MM.1S (cell line): ENCODE results near the gene CXCL6.

Source experiments
- DNase-seq: peaks from one replicate; pipeline ENCODE4 v3.0.0-alpha.2; 2015
- H2AFZ ChIP-seq: fragments of 300-600 bp; sonication (generic); 2 replicates; pipeline ENCODE4 v1.6.0; 2016; ENCODE audit warnings: antibody characterized with exemption, low read length
- H3F3A ChIP-seq: fragments of 300-600 bp; sonication (generic); 2 replicates; pipeline ENCODE4 v1.6.1; 2016; ENCODE audit warnings: mild to moderate bottlenecking, antibody characterized with exemption, low read length, moderate library complexity, mixed read lengths; ENCODE audit not compliant: insufficient read depth
- H3K27ac ChIP-seq: fragments of 300-600 bp; sonication (generic); 2 replicates; pipeline ENCODE4 v1.5.1; 2016; ENCODE audit warnings: mild to moderate bottlenecking, low read length
- H3K27me3 ChIP-seq: fragments of 300-600 bp; sonication (generic); replicated peaks from 2 replicates; pipeline ENCODE4 v1.6.0; 2016; ENCODE audit warnings: low read length; ENCODE audit not compliant: insufficient read depth
- H3K36me3 ChIP-seq: fragments of 300-600 bp; sonication (generic); replicated peaks from 2 replicates; pipeline ENCODE4 v1.6.1; 2016; ENCODE audit warnings: mild to moderate bottlenecking, low read length, mixed read lengths; ENCODE audit not compliant: insufficient read depth
- H3K4me1 ChIP-seq: fragments of 300-600 bp; sonication (generic); 2 replicates; pipeline ENCODE4 v1.6.1; 2016; ENCODE audit warnings: low read length, mixed read lengths
- H3K4me2 ChIP-seq: fragments of 300-600 bp; sonication (generic); 2 replicates; pipeline ENCODE4 v1.6.0; 2016; ENCODE audit warnings: low read depth, low read length
- H3K4me3 ChIP-seq: fragments of 300-600 bp; sonication (generic); 2 replicates; pipeline ENCODE4 v1.5.1; 2016; ENCODE audit warnings: low read length, mixed read lengths
- H3K79me2 ChIP-seq: fragments of 300-600 bp; sonication (generic); 2 replicates; pipeline ENCODE4 v1.6.1; 2016; ENCODE audit warnings: mixed run types, low read length, mixed read lengths
- H3K9ac ChIP-seq: fragments of 300-600 bp; sonication (generic); 2 replicates; pipeline ENCODE4 v1.6.1; 2016; ENCODE audit warnings: low read length, mixed read lengths
- H3K9me2 ChIP-seq: fragments of 300-600 bp; sonication (generic); replicated peaks from 2 replicates; pipeline ENCODE4 v1.6.1; 2016; ENCODE audit warnings: mild to moderate bottlenecking, low read length, mixed read lengths; ENCODE audit not compliant: insufficient read depth
- H3K9me3 ChIP-seq: fragments of 300-600 bp; sonication (generic); replicated peaks from 2 replicates; pipeline ENCODE4 v1.6.1; 2016; ENCODE audit warnings: mild to moderate bottlenecking, low read length, mixed read lengths; ENCODE audit not compliant: insufficient read depth
- H4K20me1 ChIP-seq: fragments of 300-600 bp; sonication (generic); 2 replicates; pipeline ENCODE4 v1.6.1; 2016; ENCODE audit warnings: mild to moderate bottlenecking, low read length, moderate library complexity, mixed read lengths; ENCODE audit not compliant: insufficient read depth
- CTCF ChIP-seq: fragments of 300-600 bp; sonication (generic); IDR thresholded peaks from 2 replicates; pipeline ENCODE4 v1.5.1; 2016; ENCODE audit warnings: antibody characterized with exemption, low read length, mixed read lengths
- EZH2 ChIP-seq: fragments of 300-600 bp; sonication (generic); optimal IDR thresholded peaks from 2 replicates; pipeline ENCODE3; 2017; ENCODE audit warnings: low read depth, mild to moderate bottlenecking, antibody characterized with exemption, low read length, mixed read lengths
- EZH2phosphoT487 ChIP-seq: fragments of 300-600 bp; sonication (generic); IDR thresholded peaks from 2 replicates; pipeline ENCODE4 v1.6.1; 2018; ENCODE audit warnings: antibody characterized with exemption, low read length

The CXCL6 gene

GRCh38 chr4:73821325-73821724, 15.2 kb upstream of the CXCL6 start:
- H4K20me1 ChIP-seq, result no peaks in the 10 kb centered on the region
- H2AFZ ChIP-seq, result no peak overlapping the region
- H3K9me2 ChIP-seq, result no peaks in the 10 kb centered on the region
- H3K27ac ChIP-seq, result no peak overlapping the region
- H3K4me2 ChIP-seq, result no peak overlapping the region
- no peaks in the 10 kb centered on the region for H3K27me3 ChIP-seq
- no peak overlapping the region for H3K4me3 ChIP-seq
- peaks cover 21% of the 10 kb centered on the region for H3K4me1 ChIP-seq
- peaks cover 14% of the 10 kb centered on the region for H3F3A ChIP-seq
- no peak for DNase-seq
- TF ChIP-seq EZH2phosphoT487, result no peak
- TF ChIP-seq EZH2, result no peak
- TF ChIP-seq CTCF, result no peak
- H3K36me3 ChIP-seq, result no peaks in the 10 kb centered on the region
- no peaks in the 10 kb centered on the region for H3K79me2 ChIP-seq
- no peaks in the 10 kb centered on the region for H3K9me3 ChIP-seq
- no peak overlapping the region for H3K9ac ChIP-seq

- H3K27me3 ChIP-seq, result no peaks in the 10 kb centered on the region
- H3K36me3 ChIP-seq, result no peaks in the 10 kb centered on the region
- no peak overlapping the region for H2AFZ ChIP-seq
- no peak overlapping the region for H3K27ac ChIP-seq
- no peaks in the 10 kb centered on the region for H3K9me2 ChIP-seq
- no peak overlapping the region for H3K4me3 ChIP-seq
- no peaks in the 10 kb centered on the region for H3K9me3 ChIP-seq
- H3K79me2 ChIP-seq, result no peaks in the 10 kb centered on the region
- H3K4me1 ChIP-seq, result peaks cover 10% of the 10 kb centered on the region
- H3K9ac ChIP-seq, result no peak overlapping the region
- no peak for DNase-seq
- H4K20me1 ChIP-seq, result no peaks in the 10 kb centered on the region
- TF ChIP-seq EZH2phosphoT487 (no peak), CTCF (no peak), EZH2 (no peak)
- H3F3A ChIP-seq, result peaks cover 4% of the 10 kb centered on the region
- H3K4me2 ChIP-seq, result no peak overlapping the region
Observed at GRCh38 chr4:73822389-73822788, 14.1 kb upstream of the CXCL6 start.

DNA sequence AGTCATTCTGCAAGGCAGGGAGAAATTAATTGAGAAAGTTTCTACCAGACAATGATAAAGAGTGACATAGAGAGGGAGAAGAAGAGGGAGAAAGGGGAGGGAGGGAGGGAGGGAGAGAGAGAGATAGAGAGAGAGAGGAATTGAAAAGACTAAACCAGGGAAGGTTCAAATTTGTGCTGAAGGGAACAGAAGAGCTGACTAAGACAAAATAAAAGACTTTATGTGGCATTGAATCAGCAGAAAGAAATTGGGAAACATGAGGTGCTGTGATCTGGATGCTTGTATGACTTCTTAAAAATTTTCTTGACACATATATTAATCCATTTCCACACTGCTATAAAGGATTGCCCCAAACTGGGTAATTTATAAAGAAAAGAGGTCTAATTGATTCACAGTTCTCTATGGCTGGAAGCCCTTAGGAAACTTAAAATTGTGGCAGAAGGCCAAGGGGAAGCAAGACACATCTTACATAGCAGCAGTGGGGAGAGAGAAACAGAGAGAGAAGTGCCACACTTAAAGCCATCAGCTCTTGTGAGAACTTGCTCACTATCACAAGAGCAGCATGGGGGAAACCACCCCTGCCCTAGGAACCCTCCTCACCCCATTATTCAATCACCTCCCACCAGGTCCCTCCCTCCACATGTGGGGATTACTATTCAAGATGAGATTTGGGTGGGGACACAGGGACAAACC, 13.5 kb upstream of the CXCL6 start:
- Histone ChIP-seq H3K27me3 (no peaks in the 10 kb centered on the region), H3K36me3 (no peaks in the 10 kb centered on the region), H3F3A (no peaks in the 10 kb centered on the region), H3K4me2 (no peak overlapping the region), H3K27ac (no peak overlapping the region), H3K9ac (no peak overlapping the region), H3K4me3 (no peak overlapping the region), H2AFZ (no peak overlapping the region), H3K4me1 (peaks cover 4% of the 10 kb centered on the region), H3K9me3 (no peaks in the 10 kb centered on the region), H4K20me1 (no peaks in the 10 kb centered on the region), H3K79me2 (no peaks in the 10 kb centered on the region), H3K9me2 (no peaks in the 10 kb centered on the region)
- no peak for DNase-seq
- TF ChIP-seq CTCF (no peak), EZH2phosphoT487 (no peak), EZH2 (no peak)
